ENCODE results near the gene MYL2.

MYL2 gene

GRCh38 chr12:110948041-110948440, 27.7 kb upstream of the MYL2 start:
- no peak overlapping the region for H3K27ac ChIP-seq
- no peak for DNase-seq (ENCODE audit: low spot score)
- ChIA-PET POLR2A (ENCODE audit: low non-redundant PET) (no interaction called here), CTCF (interaction anchor here (0.6 kb wide), 1 partner anchor 447 kb away, joined by 3 read pairs; no protein-coding TSS in a partner anchor)
- TF ChIP-seq CTCF (conservative IDR thresholded peaks at IDR 0.05; ENCODE audit: low read depth): no peak

GRCh38 chr12:110943373-110943772, 23.0 kb upstream of the MYL2 start:
- ChIA-PET POLR2A (ENCODE audit: low non-redundant PET) (no interaction called here), CTCF (no interaction called here)
- no peak for TF ChIP-seq CTCF (conservative IDR thresholded peaks at IDR 0.05; ENCODE audit: low read depth)
- no peak overlapping the region for H3K27ac ChIP-seq
- no peak for DNase-seq (ENCODE audit: low spot score)

GRCh38 chr12:110941391-110941790, 21.0 kb upstream of the MYL2 start:
- ChIA-PET POLR2A (ENCODE audit: low non-redundant PET) (no interaction called here), CTCF (interaction anchor here (0.7 kb wide), 1 partner anchor 326 kb away, joined by 4 read pairs; no protein-coding TSS in a partner anchor)
- no peak for DNase-seq (ENCODE audit: low spot score)
- H3K27ac ChIP-seq: no peak overlapping the region
- no peak for TF ChIP-seq CTCF (conservative IDR thresholded peaks at IDR 0.05; ENCODE audit: low read depth)

- no peak for DNase-seq (ENCODE audit: low spot score)
- POLR2A ChIA-PET (ENCODE audit: low non-redundant PET): no interaction called here
Observed at GRCh38 chr12:110940933-110941332, 20.6 kb upstream of the MYL2 start.

GRCh38 chr12:110940296-110940695, 19.9 kb upstream of the MYL2 start:
- DNase-seq (ENCODE audit: low spot score): no peak
- ChIA-PET CTCF (interaction anchor here (0.5 to 1.1 kb wide), 2 partner anchors 9 to 52 kb away, joined by 3 read pairs; no protein-coding TSS in a partner anchor), POLR2A (ENCODE audit: low non-redundant PET) (no interaction called here)
- TF ChIP-seq CTCF (conservative IDR thresholded peaks at IDR 0.05; ENCODE audit: low read depth): no peak
- no peak overlapping the region for H3K27ac ChIP-seq

More at GRCh38 chr12:110940933-110941332, 20.6 kb upstream of the MYL2 start:
- TF ChIP-seq CTCF (conservative IDR thresholded peaks at IDR 0.05; ENCODE audit: low read depth): no peak
- CTCF ChIA-PET: interaction anchor here (0.5 to 0.7 kb wide), 2 partner anchors 9 to 327 kb away, joined by 3 to 4 read pairs; no protein-coding TSS in a partner anchor
- H3K27ac ChIP-seq: no peak overlapping the region

- peak; percentile 96 for TF ChIP-seq CTCF (conservative IDR thresholded peaks at IDR 0.05; ENCODE audit: low read depth)
- CTCF ChIA-PET: interaction anchor here (0.6 to 1.4 kb wide), 10 partner anchors 14 to 1773 kb away, joined by 3 to 4 read pairs (median 3); no protein-coding TSS in a partner anchor
- POLR2A ChIA-PET (ENCODE audit: low non-redundant PET): no interaction called here
- H3K27ac ChIP-seq: no peak overlapping the region
- peak; percentile 46 for DNase-seq (ENCODE audit: low spot score)
Observed at GRCh38 chr12:110937104-110937641, 16.8 kb upstream of the MYL2 start.

Data from RWPE1 (cell line).